Keratinocyte (primary cell): ENCODE results near the gene FBXO15. TPM values are rescaled to one million over a fixed set of nuclear protein-coding genes. Genes with fewer than 3 reads are reported as not detected.

Experiments
- DNase-seq: peaks from one replicate; pipeline ENCODE4 v3.0.0-alpha.2; 2011; ENCODE audit warnings: low read depth, missing footprints, low spot score
- FAIRE-seq: peaks from 2 replicates; lab custom pipeline; 2011; peaks lifted over from hg19 to GRCh38; lab: Jason Lieb, UNC
- H2AFZ ChIP-seq: 2 replicates; pipeline ENCODE4 v1.6.0; 2012; ENCODE audit warnings: low read length, control low read depth, inconsistent platforms; ENCODE audit not compliant: control insufficient read depth
- H3K27ac ChIP-seq: 2 replicates; pipeline ENCODE4 v1.5.1; 2011; ENCODE audit warnings: low read length; ENCODE audit not compliant: control insufficient read depth, insufficient read depth
- H3K27me3 ChIP-seq: 3 replicates; pipeline ENCODE4 v1.6.0; 2011; ENCODE audit warnings: low read length; ENCODE audit not compliant: control insufficient read depth, insufficient read depth; ENCODE audit errors: extremely low read depth
- H3K36me3 ChIP-seq, 2 experiments: 2 replicates in 1 of 2; 3 replicates in 1 of 2; pipeline ENCODE4 v1.5.1; 2011; ENCODE audit warnings: low read length in 2 of 2, mild to moderate bottlenecking in 1 of 2; ENCODE audit not compliant: control insufficient read depth in 2 of 2, insufficient read depth in 2 of 2; ENCODE audit errors: extremely low read depth in 1 of 2
- H3K4me1 ChIP-seq: 3 replicates; pipeline ENCODE4 v1.5.1; 2011; ENCODE audit warnings: low read length; ENCODE audit not compliant: control insufficient read depth, insufficient read depth; ENCODE audit errors: extremely low read depth
- H3K4me2 ChIP-seq: 3 replicates; pipeline ENCODE4 v1.6.0; 2011; ENCODE audit warnings: low read depth, low read length; ENCODE audit not compliant: control insufficient read depth, insufficient read depth; ENCODE audit errors: extremely low read depth
- H3K4me3 ChIP-seq, 3 experiments: fragments of 200-600 bp in 1 of 3; sonication (generic) in 1 of 3; 2 replicates in 2 of 3; 3 replicates in 1 of 3; pipeline ENCODE4 v1.5.1; 2011 to 2016; ENCODE audit warnings: low read length in 3 of 3, mild to moderate bottlenecking in 3 of 3, control low read depth in 2 of 3, inconsistent platforms in 1 of 3, low read depth in 1 of 3, mixed read lengths in 1 of 3, mixed run types in 1 of 3, moderate library complexity in 1 of 3; ENCODE audit not compliant: control insufficient read depth in 2 of 3, insufficient read depth in 2 of 3; ENCODE audit errors: extremely low read depth in 1 of 3
- H3K79me2 ChIP-seq: 2 replicates; pipeline ENCODE4 v1.6.0; 2012; ENCODE audit warnings: low read length; ENCODE audit not compliant: control insufficient read depth, insufficient read depth
- H3K9ac ChIP-seq: 3 replicates; pipeline ENCODE4 v1.6.0; 2011; ENCODE audit warnings: low read length; ENCODE audit not compliant: control insufficient read depth, insufficient read depth; ENCODE audit errors: extremely low read depth
- H3K9me1 ChIP-seq: 3 replicates; pipeline ENCODE4 v1.6.0; 2011; ENCODE audit warnings: low read length; ENCODE audit not compliant: control insufficient read depth, insufficient read depth; ENCODE audit errors: extremely low read depth
- H3K9me3 ChIP-seq: 2 replicates; pipeline ENCODE4 v1.5.1; 2012; ENCODE audit warnings: low read depth, low read length; ENCODE audit not compliant: control insufficient read depth
- H4K20me1 ChIP-seq: 3 replicates; pipeline ENCODE4 v1.6.0; 2011; ENCODE audit warnings: low read length; ENCODE audit not compliant: control insufficient read depth, insufficient read depth; ENCODE audit errors: extremely low read depth
- CTCF ChIP-seq, 3 experiments: IDR thresholded peaks in 1 of 3; conservative IDR thresholded peaks in 1 of 3; optimal IDR thresholded peaks in 1 of 3; 2 replicates in 2 of 3; 3 replicates in 1 of 3; pipeline versions ENCODE3 to v1.5.1; 2011; ENCODE audit warnings: low read length in 3 of 3, mild to moderate bottlenecking in 3 of 3, moderate library complexity in 2 of 3, control low read depth in 1 of 3, inconsistent platforms in 1 of 3; ENCODE audit not compliant: insufficient read depth in 2 of 3; ENCODE audit errors: extremely low read depth in 1 of 3
- EZH2 ChIP-seq: IDR thresholded peaks from one replicate; pipeline ENCODE4 v1.6.1; 2012; ENCODE audit warnings: inconsistent platforms, mild to moderate bottlenecking, low read length, moderate library complexity
- dilution Hi-C: fragments of 300-500 bp; cut with MboI; formaldehyde crosslinking; loops from one replicate; pipeline ENCODE4 v1.7.0; 2020; ENCODE audit warnings: low sequenced_read_pairs; ENCODE audit not compliant: extremely low pct_ligation_motif_present
- polyA plus RNA-seq, 5 experiments: library from polyadenylated mRNA; depleted of rRNA in 3 of 5; stranded (reverse) in 3 of 5; stranded (forward) in 1 of 5; unstranded in 1 of 5; fragments of >200 nt; gene quantifications; 1 replicate in 1 of 5; 2 replicates in 3 of 5; 3 replicates in 1 of 5; pipeline versions ENCODE4 v1.2.1 to v1.2.3, GENCODE V29; 2011 to 2012; ENCODE audit warnings: missing spikeins in 2 of 5, low read depth in 1 of 5, low replicate concordance in 1 of 5

The FBXO15 gene
- polyA plus RNA-seq, 1 donor (not counting 4 experiments of a cell fraction or from before 2014, with no cell fraction given), result 0.26 TPM

GRCh38 chr18:74069178-74070050, 78.2 kb downstream of the FBXO15 start:
- Histone ChIP-seq H3K36me3 (no peaks in the 10 kb centered on the region), H3K4me1 (no peaks in the 10 kb centered on the region), H3K4me2 (no peak overlapping the region), H3K27ac (no peak overlapping the region), H3K9ac (no peak overlapping the region), H4K20me1 (no peaks in the 10 kb centered on the region), H3K9me1 (no peaks in the 10 kb centered on the region), H3K27me3 (no peaks in the 10 kb centered on the region), H3K4me3 (no peak overlapping the region), H3K79me2 (no peaks in the 10 kb centered on the region), H3K9me3 (no peaks in the 10 kb centered on the region), H2AFZ (no peak overlapping the region)
- FAIRE-seq, result no peak
- no peak for TF ChIP-seq EZH2
- DNase-seq, result no peak
- dilution Hi-C loops, result no loop called here

GRCh38 chr18:74068296-74068695, 79.3 kb downstream of the FBXO15 start:
- Histone ChIP-seq H3K36me3 (no peaks in the 10 kb centered on the region), H3K9ac (no peak overlapping the region), H3K4me2 (no peak overlapping the region), H2AFZ (no peak overlapping the region), H3K9me1 (no peaks in the 10 kb centered on the region), H3K27ac (no peak overlapping the region), H3K4me3 (no peak overlapping the region), H4K20me1 (no peaks in the 10 kb centered on the region), H3K9me3 (no peaks in the 10 kb centered on the region), H3K4me1 (no peaks in the 10 kb centered on the region), H3K27me3 (no peaks in the 10 kb centered on the region), H3K79me2 (no peaks in the 10 kb centered on the region)
- DNase-seq (no peak), FAIRE-seq (no peak)
- TF ChIP-seq CTCF (optimal IDR thresholded peaks at IDR 0.05 in 1 of 3, IDR thresholded peaks at IDR 0.05 in 1 of 3, conservative IDR thresholded peaks at IDR 0.05 in 1 of 3; ENCODE audit: extremely low read depth in 1 of 3, insufficient read depth in 2 of 3, low read length in 3 of 3) (no peak), EZH2 (no peak)
- dilution Hi-C loops, result no loop called here
